Progenitor cell of endocrine pancreas (in vitro differentiated cells): ENCODE data around the gene NFIC. TPM values are rescaled to one million over a fixed set of nuclear protein-coding genes. Genes with fewer than 3 reads are reported as not detected.

Source experiments
- DNase-seq: peaks from one replicate; pipeline ENCODE4 v3.0.0; 2021; ENCODE audit warnings: low spot score; ENCODE audit not compliant: unreplicated experiment
- H3K27ac Mint-ChIP-seq: 2 replicates; pipeline ENCODE4 v1.8.0; 2021; ENCODE audit warnings: mild to moderate bottlenecking, moderate library complexity, mixed read lengths
- H3K27me3 Mint-ChIP-seq: 2 replicates; pipeline ENCODE4 v1.8.0; 2021; ENCODE audit warnings: mixed read lengths
- H3K36me3 Mint-ChIP-seq: 2 replicates; pipeline ENCODE4 v1.8.0; 2022; ENCODE audit warnings: mixed read lengths; ENCODE audit not compliant: insufficient read depth
- H3K4me1 Mint-ChIP-seq: 2 replicates; pipeline ENCODE4 v1.8.0; 2021; ENCODE audit warnings: low read depth, mixed read lengths
- H3K4me3 Mint-ChIP-seq: 2 replicates; pipeline ENCODE4 v1.8.0; 2021; ENCODE audit warnings: low read depth, mild to moderate bottlenecking, moderate library complexity, mixed read lengths
- H3K9me3 Mint-ChIP-seq: 2 replicates; pipeline ENCODE4 v1.8.0; 2021; ENCODE audit warnings: low read depth, mixed read lengths
- total RNA-seq: library from RNA; stranded (reverse); gene quantifications from 2 replicates; pipeline ENCODE4 v1.2.1, GENCODE V29; 2021
- TF ChIP-seq, protein P1 (sequence below): fragments of 200-600 bp; sonication (generic); IDR thresholded peaks from one replicate; pipeline ENCODE4 v1.5.0; 2021; ENCODE audit warnings: antibody characterized with exemption, mild to moderate bottlenecking; ENCODE audit not compliant: unreplicated experiment

Gene NFIC
- total RNA-seq, 1 donor from 2014 or later, result 6.8 TPM

DNA sequence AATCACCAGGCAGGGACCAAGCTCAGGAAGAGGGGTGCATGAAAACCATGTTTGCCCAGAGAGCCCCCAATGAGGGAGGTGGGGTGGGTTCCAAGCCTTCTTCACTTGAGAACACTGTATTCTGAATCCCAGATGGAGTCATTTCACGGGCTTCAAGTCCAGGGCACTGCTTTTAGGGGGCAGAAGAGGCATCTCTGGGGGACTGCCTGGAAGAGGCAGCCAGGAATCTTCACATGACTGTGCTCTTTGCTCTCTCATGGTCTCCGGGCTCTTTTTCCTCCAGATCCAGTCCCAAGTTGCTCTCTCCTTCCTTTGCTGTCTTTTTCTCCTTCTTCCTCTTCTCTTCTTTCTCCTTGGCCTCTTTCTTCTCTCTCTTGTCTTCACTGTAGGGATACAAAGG is 108.2 kb downstream of the NFIC start:
- H3K27me3 Mint-ChIP-seq, result peaks cover 11% of the 10 kb centered on the region
- H3K9me3 Mint-ChIP-seq, result no peaks in the 10 kb centered on the region
- H3K4me1 Mint-ChIP-seq, result peaks cover 3% of the 10 kb centered on the region
- no peak for DNase-seq
- TF ChIP-seq, protein P1, sequence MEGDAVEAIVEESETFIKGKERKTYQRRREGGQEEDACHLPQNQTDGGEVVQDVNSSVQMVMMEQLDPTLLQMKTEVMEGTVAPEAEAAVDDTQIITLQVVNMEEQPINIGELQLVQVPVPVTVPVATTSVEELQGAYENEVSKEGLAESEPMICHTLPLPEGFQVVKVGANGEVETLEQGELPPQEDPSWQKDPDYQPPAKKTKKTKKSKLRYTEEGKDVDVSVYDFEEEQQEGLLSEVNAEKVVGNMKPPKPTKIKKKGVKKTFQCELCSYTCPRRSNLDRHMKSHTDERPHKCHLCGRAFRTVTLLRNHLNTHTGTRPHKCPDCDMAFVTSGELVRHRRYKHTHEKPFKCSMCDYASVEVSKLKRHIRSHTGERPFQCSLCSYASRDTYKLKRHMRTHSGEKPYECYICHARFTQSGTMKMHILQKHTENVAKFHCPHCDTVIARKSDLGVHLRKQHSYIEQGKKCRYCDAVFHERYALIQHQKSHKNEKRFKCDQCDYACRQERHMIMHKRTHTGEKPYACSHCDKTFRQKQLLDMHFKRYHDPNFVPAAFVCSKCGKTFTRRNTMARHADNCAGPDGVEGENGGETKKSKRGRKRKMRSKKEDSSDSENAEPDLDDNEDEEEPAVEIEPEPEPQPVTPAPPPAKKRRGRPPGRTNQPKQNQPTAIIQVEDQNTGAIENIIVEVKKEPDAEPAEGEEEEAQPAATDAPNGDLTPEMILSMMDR, result no peak
- no peak overlapping the region for H3K4me3 Mint-ChIP-seq
- no peaks in the 10 kb centered on the region for H3K36me3 Mint-ChIP-seq
- H3K27ac Mint-ChIP-seq, result no peak overlapping the region

DNA sequence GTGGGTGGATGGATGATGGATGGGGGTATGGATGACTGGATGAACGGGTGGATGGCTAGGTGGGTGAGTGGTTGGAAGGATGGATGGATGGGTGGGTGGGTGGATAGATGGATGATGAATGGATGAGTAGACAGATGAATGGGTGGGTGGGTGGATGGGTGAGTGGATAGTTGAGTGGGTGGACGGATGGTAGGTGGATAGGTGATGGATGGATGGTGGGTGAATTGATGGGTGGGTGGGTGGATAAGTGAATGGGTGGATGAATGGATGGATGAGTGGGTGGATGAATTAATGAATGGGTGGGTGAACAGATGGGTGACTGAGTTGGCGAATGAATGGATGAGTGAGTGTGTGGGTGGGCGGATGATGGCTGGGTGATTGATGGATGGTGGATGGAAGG is 109.1 kb downstream of the NFIC start:
- Mint-ChIP-seq H3K36me3 (no peaks in the 10 kb centered on the region), H3K27me3 (peaks cover 4% of the 10 kb centered on the region), H3K27ac (no peak overlapping the region), H3K4me1 (peaks cover 3% of the 10 kb centered on the region), H3K9me3 (no peaks in the 10 kb centered on the region), H3K4me3 (no peak overlapping the region)
- TF ChIP-seq, protein P1, result no peak
- no peak for DNase-seq

DNA sequence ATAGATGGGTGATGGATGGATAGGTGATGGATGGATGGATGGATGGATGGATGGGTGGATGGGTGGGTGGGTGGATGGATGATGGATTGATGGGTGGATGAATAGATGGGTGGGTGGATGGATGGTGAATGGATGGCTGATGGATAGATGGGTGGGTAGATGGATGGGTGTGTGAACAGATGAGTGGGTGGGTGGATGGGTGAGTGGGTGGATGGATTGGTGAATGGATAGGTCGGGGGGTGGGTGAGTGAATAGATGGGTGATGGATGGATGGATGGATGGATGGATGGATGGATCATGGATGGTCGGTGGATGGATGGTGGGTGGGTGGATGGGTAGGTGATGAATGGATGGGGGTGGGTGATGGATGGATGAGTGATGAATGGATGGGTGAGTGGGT is 110.4 kb downstream of the NFIC start:
- no peaks in the 10 kb centered on the region for H3K9me3 Mint-ChIP-seq
- no peak overlapping the region for H3K4me3 Mint-ChIP-seq
- no peaks in the 10 kb centered on the region for H3K36me3 Mint-ChIP-seq
- H3K27ac Mint-ChIP-seq, result no peak overlapping the region
- no peak for DNase-seq
- peaks cover 2% of the 10 kb centered on the region for H3K27me3 Mint-ChIP-seq
- peaks cover 5% of the 10 kb centered on the region for H3K4me1 Mint-ChIP-seq
- TF ChIP-seq, protein P1, result no peak

DNA sequence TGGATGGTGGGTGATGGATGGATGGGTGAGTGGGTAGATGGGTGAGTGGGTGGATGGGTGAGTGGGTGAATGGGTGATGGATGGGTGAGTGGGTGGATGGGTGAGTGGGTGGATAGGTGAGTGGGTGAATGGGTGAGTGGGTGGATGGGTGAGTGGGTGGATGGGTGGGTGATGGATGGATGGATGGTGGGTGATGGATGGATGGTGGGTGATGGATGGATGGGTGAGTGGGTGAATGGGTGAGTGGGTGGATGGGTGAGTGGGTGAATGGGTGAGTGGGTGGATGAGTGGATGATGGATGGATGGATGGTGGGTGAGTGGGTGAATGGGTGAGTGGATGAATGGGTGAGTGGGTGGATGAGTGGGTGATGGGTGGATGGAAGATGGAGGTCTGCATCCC is 111.1 kb downstream of the NFIC start:
- Mint-ChIP-seq H3K9me3 (no peaks in the 10 kb centered on the region), H3K36me3 (no peaks in the 10 kb centered on the region), H3K4me1 (peaks cover 7% of the 10 kb centered on the region), H3K4me3 (no peak overlapping the region), H3K27me3 (peaks cover 6% of the 10 kb centered on the region), H3K27ac (no peak overlapping the region)
- DNase-seq, result no peak
- TF ChIP-seq, protein P1, result no peak

DNA sequence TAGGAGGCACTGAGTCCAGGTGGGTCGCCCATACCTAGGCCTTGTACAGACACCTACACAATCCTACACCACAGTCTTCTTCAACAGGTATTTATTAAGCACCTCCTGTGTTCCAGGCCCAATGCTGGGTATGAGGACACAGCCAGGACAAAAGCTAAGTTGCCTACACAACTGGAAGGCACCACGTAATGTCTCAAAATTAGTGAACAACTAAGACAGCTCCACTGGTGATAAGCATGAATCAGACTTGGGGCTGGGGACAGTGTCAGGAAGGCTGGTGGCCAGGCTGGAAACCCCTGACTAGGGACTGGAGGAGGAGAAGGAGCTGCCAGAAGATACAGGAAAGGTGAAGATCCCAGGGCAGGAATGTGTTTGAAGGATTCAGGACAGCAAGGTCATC is 111.6 kb downstream of the NFIC start:
- peaks cover 6% of the 10 kb centered on the region for H3K27me3 Mint-ChIP-seq
- TF ChIP-seq, protein P1, result no peak
- no peak overlapping the region for H3K4me3 Mint-ChIP-seq
- H3K9me3 Mint-ChIP-seq, result no peaks in the 10 kb centered on the region
- DNase-seq, result no peak
- H3K36me3 Mint-ChIP-seq, result no peaks in the 10 kb centered on the region
- H3K27ac Mint-ChIP-seq, result no peak overlapping the region
- H3K4me1 Mint-ChIP-seq, result peaks cover 7% of the 10 kb centered on the region
